HG03460 (cell line): ENCODE measurements around the gene DZANK1.
"Not testable (repeated sequence)": the region's sequence is repeated elsewhere in the genome, so short reads cannot be mapped to it uniquely, and the experiment has no call there.

ENCODE experiments used
- ATAC-seq: cut with Tn5 transposase; IDR thresholded peaks from one replicate; pipeline ENCODE4 v1.9.1; 2021; ENCODE audit not compliant: unreplicated experiment

DZANK1 gene

DNA sequence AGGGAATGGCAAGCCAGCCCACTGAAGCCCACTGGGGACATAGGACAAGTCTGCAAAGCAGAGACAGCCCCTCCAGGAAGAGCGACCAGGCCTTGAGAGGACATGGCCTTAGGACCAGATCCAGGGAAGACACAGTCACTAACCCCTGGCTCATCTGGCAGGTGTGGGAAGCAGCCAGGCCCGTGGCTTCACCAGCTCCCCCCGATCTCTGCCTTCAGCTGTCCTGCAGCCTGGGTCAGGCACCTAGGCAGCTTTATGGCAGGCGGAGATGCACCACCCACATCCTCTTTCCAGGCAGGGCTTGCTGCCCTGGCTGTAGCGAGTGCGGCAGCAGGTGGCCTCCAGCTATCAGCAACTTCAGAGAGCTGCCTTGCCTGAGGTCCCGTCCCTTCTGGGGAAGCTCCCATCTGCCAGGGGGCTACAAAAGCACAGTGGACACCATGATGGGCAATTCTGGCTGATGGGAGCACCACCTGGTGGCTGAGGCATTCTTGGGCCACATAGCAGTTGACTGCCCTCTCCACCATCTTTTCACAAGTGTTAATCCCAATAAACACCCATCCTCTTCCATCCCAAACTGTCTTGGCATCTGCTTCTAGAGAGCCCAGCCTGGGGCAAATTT lies 85.8 kb downstream of the DZANK1 start:
- no peak for ATAC-seq

DNA sequence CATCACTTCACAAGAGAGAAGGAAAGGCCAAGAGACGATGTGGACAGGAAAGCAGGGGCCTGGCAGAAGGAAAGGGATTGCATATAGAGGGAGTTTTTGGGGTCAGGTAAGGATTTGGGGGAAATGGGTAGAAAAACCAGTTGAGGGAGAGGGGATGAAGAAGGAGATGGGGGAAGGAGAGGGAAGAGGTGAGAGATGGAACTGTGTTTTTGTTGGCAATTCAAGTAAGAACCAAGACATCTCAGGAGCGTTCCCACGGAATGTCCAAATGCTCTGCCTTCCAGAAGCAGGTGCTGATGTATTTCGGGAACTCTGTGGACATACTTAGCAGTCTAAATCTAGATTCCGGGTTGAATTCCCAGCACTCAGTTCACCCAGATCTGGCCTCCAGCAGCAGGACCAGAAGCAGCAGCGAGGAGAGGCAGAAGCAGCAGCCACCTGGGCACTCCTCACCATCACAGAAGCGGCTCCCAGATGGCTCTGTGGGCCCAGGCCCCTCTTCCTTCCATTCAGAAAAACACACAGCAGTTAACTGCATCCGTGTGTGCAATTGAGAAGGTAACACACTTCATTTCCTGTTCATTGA lies 88.8 kb downstream of the DZANK1 start:
- ATAC-seq: no peak

DNA sequence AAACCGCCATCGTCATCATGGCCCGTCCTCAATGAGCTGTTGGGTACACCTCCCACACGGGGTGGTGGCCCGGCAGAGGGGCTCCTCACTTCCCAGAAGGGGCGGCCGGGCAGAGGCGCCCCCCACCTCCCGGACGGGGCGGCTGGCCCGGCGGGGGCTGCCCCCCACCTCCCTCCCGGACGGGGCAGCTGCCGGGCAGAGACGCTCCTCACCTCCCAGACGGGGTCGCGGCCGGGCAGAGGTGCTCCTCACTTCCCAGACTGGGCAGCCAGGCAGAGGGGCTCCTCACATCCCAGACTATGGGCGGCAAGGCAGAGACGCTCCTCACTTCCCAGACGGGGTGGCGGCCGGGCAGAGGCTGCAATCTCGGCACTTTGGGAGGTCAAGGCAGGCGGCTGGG lies 91.3 kb downstream of the DZANK1 start:
- ATAC-seq: not testable (repeated sequence)

DNA sequence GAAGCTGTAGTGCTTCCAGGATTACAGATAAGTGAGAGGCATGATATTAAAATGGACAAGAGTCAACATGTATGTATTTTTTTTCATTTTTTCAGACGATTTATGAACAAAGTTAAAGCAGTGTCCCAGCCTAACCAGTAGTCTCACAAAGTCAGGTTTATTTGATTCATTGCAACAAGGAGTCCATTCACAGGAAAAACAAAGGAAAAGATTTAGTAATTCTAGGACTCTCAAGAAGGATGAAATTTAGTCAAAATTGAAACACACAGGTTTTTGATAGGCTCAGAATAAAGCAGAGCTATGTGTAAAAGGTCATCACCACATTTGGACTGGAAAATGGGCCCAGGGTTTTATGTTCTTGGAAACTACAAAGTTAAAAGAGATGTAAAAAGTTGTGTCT lies 94.5 kb downstream of the DZANK1 start:
- ATAC-seq: no peak

DNA sequence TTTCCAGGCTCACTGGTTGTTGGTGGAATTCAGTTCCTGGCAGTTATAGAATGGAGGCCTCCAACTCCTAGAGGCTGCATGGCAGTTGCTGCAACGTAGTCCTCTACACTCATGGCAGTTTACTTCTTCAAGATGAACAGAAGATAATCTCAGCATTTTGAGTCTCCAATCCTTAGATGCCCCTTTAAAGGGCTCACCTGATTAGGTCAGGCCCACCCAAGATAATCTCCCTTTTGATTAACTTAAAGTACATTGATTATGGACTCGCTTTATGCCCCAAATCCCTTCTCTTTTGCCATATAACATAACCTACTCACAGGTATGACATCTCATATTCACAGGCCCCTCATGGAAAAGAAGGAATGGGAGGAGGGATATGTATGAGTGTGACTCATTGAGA lies 102.1 kb downstream of the DZANK1 start:
- ATAC-seq: no peak

DNA sequence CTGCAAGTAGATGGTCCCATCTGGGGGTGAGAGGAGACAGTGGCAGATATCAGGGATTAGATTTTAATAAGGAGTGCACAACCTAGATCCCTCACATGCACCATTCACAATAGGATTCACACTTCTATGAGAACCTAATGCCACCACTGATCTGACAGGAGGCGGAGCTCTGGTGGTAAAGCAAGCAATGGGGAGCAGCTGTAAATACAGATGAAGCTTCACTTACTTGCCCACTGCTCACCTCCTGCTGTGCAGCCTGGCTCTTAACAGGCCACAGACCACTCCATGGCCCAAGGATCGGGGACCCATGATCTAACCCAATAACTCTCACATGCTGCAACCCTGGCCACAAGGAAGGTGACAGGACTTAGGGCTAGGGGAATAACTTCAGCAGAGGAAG lies 103.1 kb downstream of the DZANK1 start:
- ATAC-seq: no peak

DNA sequence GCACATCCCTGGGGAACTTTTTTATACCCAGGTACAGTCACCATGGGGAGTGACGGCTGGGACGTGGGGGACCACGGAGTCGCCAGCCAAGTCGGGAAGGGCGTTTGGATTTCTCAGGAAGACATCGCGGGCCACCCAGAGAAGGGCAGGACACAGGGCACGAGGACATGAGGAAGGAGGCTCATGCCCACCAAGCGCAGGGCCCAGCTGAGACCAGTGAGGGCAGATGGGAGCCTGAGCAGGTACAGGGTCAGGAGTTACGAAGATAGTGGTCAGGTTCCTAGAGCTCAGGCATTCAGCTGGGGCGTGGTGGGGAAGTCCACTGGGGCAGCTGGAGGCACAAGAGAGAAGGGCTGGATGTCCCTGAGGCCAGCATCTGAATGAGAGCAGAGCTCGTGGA lies 103.9 kb downstream of the DZANK1 start:
- ATAC-seq: no peak

DNA sequence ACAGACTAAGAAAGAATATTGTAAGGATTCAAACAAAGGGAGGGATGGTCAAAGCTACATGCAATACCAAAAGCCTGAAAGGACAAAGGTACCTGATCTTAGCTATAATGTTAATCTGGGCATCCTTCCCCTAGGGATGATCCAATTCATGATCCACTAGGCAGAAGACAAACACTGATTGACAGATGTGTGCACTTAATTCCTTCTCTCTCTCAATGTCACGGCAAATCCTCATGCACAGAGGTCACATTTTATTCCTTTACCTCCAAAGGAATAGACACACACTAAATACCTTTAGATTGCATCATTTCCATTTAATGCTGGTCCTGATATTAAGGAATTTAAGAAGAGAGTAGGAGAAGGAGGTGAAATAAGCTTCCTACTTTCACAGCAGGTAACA lies 105.2 kb downstream of the DZANK1 start:
- no peak for ATAC-seq

DNA sequence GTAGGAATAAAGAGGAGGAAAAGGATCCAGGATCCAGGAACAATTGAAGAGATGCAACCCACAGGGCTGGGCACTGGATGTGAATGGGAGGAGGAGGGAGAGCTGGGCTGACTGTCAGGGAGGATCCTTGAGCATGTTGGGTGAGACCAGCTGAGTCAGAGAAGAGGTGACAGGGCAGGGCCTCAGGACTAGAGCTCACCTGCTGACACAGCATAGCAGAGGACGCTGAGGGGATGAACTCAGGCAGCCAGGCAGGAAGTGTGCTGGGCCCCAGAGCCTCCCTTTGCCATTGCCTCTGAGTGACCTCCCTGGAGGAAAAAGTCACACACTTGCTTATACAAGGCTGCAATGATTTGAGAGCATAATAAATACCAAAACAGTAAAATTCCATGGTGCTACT lies 106.2 kb downstream of the DZANK1 start:
- no peak for ATAC-seq

DNA sequence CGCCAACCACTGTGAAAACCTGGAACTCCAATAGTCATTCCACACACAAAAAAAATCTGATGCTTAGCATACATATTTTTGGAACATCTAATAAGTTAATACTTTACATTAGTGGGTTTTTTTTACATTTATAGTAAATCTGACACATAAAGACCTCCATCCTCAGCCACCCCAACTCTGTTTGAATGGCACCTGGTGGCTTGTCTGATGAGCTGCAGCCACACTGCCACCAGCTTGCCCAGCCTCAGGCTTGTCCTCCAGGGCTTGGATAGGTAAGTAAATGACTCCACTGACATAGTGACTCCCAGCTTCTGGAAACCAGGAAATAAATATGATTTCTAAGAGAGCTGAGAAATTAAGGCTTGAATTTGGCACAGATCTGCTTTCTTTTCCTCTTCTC lies 107.0 kb downstream of the DZANK1 start:
- ATAC-seq: no peak

DNA sequence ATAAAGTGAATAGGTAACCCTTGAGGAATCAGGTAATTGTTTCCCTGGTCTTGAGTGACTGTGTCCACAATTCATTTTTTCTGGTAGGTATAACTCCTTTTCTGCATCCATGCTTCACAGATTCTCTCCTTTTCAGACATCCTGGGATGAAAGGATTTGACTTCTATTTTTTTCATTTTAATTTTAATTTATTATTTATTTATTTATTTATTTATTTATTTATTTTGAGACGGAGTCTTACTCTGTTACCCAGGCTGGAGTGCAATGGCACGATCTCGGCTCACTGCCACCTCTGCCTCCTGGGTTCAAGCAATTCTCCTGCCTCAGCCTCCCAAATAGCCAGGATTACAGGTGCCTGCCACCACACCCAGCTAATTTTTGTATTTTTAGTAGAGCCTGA lies 117.1 kb downstream of the DZANK1 start:
- not testable (repeated sequence) for ATAC-seq
